NB4 (cell line): ENCODE results near the gene YWHAQ.

Source experiments
- DNase-seq: peaks from one replicate; pipeline ENCODE4 v3.0.0; 2010; ENCODE audit warnings: low read depth
- H3K4me3 ChIP-seq: one replicate; pipeline ENCODE4 v1.5.1; 2011; ENCODE audit warnings: mild to moderate bottlenecking, low read depth, low read length, moderate library complexity
- MYC ChIP-seq: IDR thresholded peaks from 2 replicates; pipeline ENCODE4 v1.6.1; 2011; ENCODE audit warnings: low read depth, low read length
- POLR2A ChIP-seq: IDR thresholded peaks from 2 replicates; pipeline ENCODE4 v1.6.1; 2011; ENCODE audit warnings: mild to moderate bottlenecking; ENCODE audit not compliant: insufficient read length; ENCODE audit errors: extremely low read depth
- TF ChIP-seq, protein P1 (sequence below): IDR thresholded peaks from 2 replicates; pipeline ENCODE4 v1.6.1; 2011; ENCODE audit warnings: low read depth, low read length
- TF ChIP-seq, protein P2 (sequence below): IDR thresholded peaks from one replicate; pipeline ENCODE4 v1.5.1; 2012; ENCODE audit warnings: low read depth, low read length

YWHAQ gene

DNA sequence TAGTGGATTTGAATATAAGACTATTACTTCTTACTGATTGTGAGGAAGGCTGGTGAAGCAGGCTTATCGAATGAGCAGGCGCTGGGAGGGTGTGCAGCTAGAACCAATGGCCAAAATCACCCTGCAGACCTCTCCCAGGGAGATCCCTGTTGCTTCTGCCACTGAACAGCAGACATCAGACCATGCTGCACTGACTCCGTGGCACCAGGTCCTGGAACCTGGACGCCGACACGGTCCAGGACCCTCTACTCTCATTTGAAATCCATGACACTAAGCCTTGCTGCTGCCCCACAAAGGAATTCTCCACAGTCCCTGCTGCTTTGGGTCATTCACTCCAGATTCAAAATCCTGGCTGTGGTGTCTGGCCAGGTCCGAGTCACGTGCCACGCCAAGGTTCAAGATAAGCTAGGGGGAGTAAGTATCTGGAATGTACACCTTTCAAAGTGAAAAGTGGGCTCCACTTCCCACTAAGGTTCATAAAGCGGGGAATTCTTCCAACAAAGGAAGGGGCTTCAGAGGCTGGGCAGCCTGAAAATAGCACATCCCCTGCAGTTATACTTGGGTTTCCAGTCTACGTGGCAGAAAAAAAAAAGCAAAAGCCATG is 9.0 kb upstream of the YWHAQ start:
- TF ChIP-seq MYC: no peak
- TF ChIP-seq, protein P1, sequence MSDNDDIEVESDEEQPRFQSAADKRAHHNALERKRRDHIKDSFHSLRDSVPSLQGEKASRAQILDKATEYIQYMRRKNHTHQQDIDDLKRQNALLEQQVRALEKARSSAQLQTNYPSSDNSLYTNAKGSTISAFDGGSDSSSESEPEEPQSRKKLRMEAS: no peak
- no peak for TF ChIP-seq POLR2A
- TF ChIP-seq, protein P2, sequence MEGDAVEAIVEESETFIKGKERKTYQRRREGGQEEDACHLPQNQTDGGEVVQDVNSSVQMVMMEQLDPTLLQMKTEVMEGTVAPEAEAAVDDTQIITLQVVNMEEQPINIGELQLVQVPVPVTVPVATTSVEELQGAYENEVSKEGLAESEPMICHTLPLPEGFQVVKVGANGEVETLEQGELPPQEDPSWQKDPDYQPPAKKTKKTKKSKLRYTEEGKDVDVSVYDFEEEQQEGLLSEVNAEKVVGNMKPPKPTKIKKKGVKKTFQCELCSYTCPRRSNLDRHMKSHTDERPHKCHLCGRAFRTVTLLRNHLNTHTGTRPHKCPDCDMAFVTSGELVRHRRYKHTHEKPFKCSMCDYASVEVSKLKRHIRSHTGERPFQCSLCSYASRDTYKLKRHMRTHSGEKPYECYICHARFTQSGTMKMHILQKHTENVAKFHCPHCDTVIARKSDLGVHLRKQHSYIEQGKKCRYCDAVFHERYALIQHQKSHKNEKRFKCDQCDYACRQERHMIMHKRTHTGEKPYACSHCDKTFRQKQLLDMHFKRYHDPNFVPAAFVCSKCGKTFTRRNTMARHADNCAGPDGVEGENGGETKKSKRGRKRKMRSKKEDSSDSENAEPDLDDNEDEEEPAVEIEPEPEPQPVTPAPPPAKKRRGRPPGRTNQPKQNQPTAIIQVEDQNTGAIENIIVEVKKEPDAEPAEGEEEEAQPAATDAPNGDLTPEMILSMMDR: no peak
- no peak overlapping the region for H3K4me3 ChIP-seq
- DNase-seq: no peak

DNA sequence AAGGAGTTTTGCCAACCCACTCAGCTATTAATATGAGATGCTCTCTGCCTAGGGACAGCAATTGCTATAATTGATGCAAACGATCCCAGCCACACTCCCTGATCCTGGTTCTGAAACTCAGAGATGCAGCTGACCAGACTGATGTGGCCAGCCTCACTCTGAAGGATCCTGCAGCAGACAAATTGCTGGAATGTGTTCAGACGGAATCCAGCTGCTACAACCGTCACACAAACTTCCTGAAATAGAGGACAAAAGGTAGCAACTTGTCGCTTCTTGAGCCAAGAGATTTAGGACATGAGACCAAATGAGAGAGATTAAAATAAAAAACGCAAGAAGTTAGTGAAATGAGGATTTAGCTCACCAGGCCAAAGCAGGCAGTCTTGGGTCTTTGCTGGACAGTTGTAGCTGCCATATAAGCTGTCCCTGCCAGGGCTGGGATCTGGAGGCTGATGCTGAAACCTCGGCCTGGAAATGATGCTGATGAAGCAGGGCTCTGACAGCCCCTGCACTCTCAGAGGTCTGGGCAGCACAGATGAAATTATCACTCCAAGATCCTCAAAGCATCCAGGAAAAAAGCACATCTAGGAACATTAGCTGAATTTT is 8.3 kb upstream of the YWHAQ start:
- no peak for DNase-seq
- H3K4me3 ChIP-seq: no peak overlapping the region
- TF ChIP-seq MYC: no peak
- TF ChIP-seq POLR2A: no peak
- TF ChIP-seq, protein P1: no peak
- TF ChIP-seq, protein P2: no peak

DNA sequence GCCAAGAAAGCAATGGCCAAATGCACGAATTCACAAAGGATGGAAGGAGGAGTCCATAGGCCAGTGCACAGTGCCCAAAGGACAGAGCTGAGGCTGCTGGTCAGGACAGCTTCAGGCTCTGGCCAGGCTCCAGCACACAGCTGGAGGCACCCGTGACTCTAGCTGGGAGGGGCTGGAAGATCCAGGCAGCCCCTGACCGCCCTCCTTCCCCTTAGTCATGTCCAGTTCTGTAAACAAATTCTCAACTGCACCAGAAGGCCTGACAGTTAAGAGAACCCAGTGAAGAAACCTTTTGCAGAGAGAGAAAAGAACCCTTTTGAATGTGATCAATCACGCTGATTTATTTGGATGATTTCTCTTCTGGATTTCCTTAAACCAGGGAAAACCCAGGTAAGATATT is 7.7 kb upstream of the YWHAQ start:
- no peak for DNase-seq
- TF ChIP-seq POLR2A (no peak), MYC (no peak)
- TF ChIP-seq, protein P2: no peak
- TF ChIP-seq, protein P1: no peak
- no peak overlapping the region for H3K4me3 ChIP-seq

DNA sequence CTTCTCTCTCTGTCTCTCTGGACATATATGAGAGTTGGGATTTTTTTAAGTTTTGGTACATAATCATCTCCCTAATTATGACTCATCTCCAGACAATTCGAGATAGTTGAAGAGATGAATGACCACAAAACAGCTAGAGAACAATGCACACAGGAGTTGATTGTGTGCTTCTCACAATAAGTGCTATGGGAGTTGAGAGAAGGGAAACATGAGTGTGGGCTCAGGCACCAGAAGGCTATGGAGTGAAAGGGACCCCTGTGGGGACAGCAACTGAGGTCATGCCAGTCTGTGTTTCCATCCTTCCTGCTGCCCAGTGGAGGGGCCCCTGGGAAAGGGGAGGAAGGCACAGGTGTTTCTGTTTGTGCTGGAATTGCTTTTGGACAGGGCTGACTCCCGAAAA is 6.5 kb upstream of the YWHAQ start:
- TF ChIP-seq POLR2A: no peak
- DNase-seq: no peak
- H3K4me3 ChIP-seq: no peak overlapping the region

DNA sequence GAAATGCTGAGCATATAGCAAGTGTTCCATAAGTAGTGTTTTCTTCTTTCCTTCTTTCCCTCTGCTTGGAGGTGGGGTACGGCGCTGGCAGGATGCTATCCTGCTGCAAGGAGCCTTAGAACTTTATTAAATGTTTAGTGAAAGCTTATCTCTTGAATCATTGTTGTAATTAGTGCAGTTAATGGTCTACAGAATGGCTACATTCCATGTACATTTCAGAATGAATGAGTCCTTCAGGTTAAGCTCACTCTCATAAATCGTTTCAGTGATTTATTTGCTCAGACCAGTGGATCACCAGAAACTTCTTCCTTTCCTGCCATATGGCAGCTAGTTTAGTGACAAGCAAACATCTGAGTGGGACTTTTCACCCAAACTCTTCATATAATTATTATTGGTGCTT is 3.3 kb upstream of the YWHAQ start:
- H3K4me3 ChIP-seq: no peak overlapping the region
- TF ChIP-seq POLR2A (no peak), MYC (no peak)
- TF ChIP-seq, protein P1: no peak
- TF ChIP-seq, protein P2: no peak
- DNase-seq: no peak

DNA sequence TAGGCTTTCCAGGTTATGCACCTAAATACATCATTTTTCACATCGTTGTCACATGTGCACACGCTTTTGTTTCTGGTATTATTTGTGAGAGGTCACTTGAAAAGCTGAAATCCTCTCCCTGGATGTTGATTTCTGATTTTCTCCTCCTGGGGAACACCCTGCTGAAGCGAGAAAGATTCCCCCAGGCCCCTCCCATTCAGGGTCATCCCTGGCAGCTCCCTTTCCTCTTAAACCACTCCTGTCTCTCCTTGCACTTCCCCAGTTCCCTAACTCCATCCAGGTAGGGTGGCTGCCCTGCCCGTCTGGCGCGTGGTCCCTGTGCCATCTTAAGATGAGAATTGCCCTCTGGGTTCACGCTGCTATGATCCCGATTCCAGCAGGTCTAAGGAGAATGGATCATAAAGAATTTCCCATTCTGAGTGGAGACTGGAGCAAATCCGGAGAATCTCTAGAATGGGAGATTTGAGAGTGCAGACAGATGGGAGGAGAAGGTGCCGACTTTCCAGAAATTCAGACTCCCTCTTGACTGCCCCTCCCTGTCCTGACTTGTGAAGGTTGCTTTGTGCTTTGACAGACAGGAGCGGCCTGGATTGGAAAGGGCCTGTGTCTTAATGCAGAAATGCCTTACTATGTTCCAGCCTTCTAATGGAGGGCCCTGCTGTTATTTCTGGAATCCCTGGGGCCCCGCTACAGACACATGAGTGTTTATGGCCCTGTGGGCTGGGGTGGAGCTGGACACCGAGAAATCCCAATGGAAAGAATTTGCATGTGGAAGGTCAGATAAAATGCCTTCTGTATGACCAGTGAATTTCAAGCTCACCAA is 1.3 kb upstream of the YWHAQ start:
- H3K4me3 ChIP-seq: no peak overlapping the region
- no peak for DNase-seq

More for the DNA sequence above, 1.3 kb upstream of the YWHAQ start:
- no peak for TF ChIP-seq MYC
- TF ChIP-seq, protein P1: no peak
- TF ChIP-seq POLR2A: no peak
- TF ChIP-seq, protein P2: no peak
